ENCODE measurements around the gene CRACDL.

Gene CRACDL

GRCh38 chr2:98870516-98871158 lies 65.4 kb downstream of the CRACDL start:
- no peaks in the 10 kb centered on the region for H4K20me1 ChIP-seq (ENCODE audit: low read depth, low read length)
- H3K4me2 ChIP-seq (ENCODE audit: low read depth, low read length, poor library complexity, severe bottlenecking), result no peak overlapping the region
- no peaks in the 10 kb centered on the region for H3K9me3 ChIP-seq (ENCODE audit: insufficient read depth, low read length)
- H3K27me3 ChIP-seq (ENCODE audit: low read length), result no peaks in the 10 kb centered on the region
- TF ChIP-seq EZH2phosphoT487 (conservative IDR thresholded peaks at IDR 0.05; ENCODE audit: low read length), result no peak
- TF ChIP-seq CTCF (IDR thresholded peaks at IDR 0.05; ENCODE audit: insufficient read depth, low read length, poor library complexity, severe bottlenecking), result no peak
- H3K9me2 ChIP-seq (replicated peaks; ENCODE audit: insufficient read depth, low read length), result no peaks in the 10 kb centered on the region
- H3K9ac ChIP-seq (ENCODE audit: low read length), result no peak overlapping the region
- no peaks in the 10 kb centered on the region for H3K79me2 ChIP-seq (ENCODE audit: insufficient read depth, low read length)
- no peaks in the 10 kb centered on the region for H3F3A ChIP-seq (ENCODE audit: insufficient read depth)
- no peak overlapping the region for H2AFZ ChIP-seq (ENCODE audit: low read depth, low read length, severe bottlenecking)
- H3K4me3 ChIP-seq (ENCODE audit: insufficient read depth, low read length, poor library complexity, severe bottlenecking), result no peak overlapping the region
- H3K36me3 ChIP-seq (ENCODE audit: low read length), result no peaks in the 10 kb centered on the region
- no peak overlapping the region for H3K27ac ChIP-seq (ENCODE audit: low read depth, low read length)

DNA sequence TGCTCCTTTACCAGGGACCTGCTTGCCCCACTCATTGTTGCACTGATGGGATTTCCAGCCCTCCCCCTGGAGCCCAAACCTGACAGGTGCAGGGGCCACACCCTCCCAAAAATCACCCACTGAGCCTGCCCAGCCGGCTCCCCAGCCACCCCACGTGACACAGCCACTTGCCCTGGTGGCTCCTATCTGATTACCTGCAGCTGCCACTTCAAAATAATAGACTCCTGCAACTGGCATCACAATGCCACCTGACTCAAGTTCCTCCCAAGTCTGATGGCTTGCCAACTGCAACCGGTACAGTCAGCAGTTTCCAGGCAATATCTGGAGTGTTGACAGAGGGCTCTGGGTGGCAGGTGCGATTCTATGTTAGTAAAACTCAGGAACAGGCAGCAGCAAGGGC lies 66.2 kb downstream of the CRACDL start:
- no peak overlapping the region for H3K27ac ChIP-seq (ENCODE audit: low read depth, low read length)
- H3K9me3 ChIP-seq (ENCODE audit: insufficient read depth, low read length), result no peaks in the 10 kb centered on the region
- H2AFZ ChIP-seq (ENCODE audit: low read depth, low read length, severe bottlenecking), result no peak overlapping the region
- no peak overlapping the region for H3K4me2 ChIP-seq (ENCODE audit: low read depth, low read length, poor library complexity, severe bottlenecking)
- TF ChIP-seq CTCF (IDR thresholded peaks at IDR 0.05; ENCODE audit: insufficient read depth, low read length, poor library complexity, severe bottlenecking), result no peak
- no peak for TF ChIP-seq EZH2phosphoT487 (conservative IDR thresholded peaks at IDR 0.05; ENCODE audit: low read length)
- no peaks in the 10 kb centered on the region for H3K27me3 ChIP-seq (ENCODE audit: low read length)
- H3K4me3 ChIP-seq (ENCODE audit: insufficient read depth, low read length, poor library complexity, severe bottlenecking), result no peak overlapping the region
- H3F3A ChIP-seq (ENCODE audit: insufficient read depth), result no peaks in the 10 kb centered on the region
- no peaks in the 10 kb centered on the region for H4K20me1 ChIP-seq (ENCODE audit: low read depth, low read length)
- H3K9me2 ChIP-seq (replicated peaks; ENCODE audit: insufficient read depth, low read length), result no peaks in the 10 kb centered on the region
- H3K36me3 ChIP-seq (ENCODE audit: low read length), result no peaks in the 10 kb centered on the region
- H3K9ac ChIP-seq (ENCODE audit: low read length), result no peak overlapping the region
- H3K79me2 ChIP-seq (ENCODE audit: insufficient read depth, low read length), result no peaks in the 10 kb centered on the region

DNA sequence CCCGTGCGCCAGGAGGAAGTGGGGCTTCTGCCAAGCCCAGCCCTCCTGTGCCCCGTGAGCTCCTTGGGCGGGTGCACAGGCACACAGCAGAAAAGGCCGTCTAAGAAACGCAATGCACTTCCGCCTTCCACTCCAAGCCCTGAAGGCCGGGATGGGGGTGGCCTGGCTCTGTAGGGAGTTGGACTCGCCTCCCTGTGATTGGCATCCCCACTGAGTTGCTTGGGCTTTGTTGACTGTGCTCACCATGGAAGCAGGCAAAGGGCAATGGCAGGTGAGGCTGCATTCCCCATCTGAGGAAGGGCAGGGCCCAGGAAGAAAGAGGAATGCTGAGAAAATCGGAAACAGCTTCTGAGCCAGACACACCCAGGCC lies 66.8 kb downstream of the CRACDL start:
- Histone ChIP-seq H3K27ac (ENCODE audit: low read depth, low read length) (no peak overlapping the region), H2AFZ (ENCODE audit: low read depth, low read length, severe bottlenecking) (no peak overlapping the region), H3K27me3 (ENCODE audit: low read length) (no peaks in the 10 kb centered on the region), H4K20me1 (ENCODE audit: low read depth, low read length) (no peaks in the 10 kb centered on the region), H3K79me2 (ENCODE audit: insufficient read depth, low read length) (no peaks in the 10 kb centered on the region), H3K4me2 (ENCODE audit: low read depth, low read length, poor library complexity, severe bottlenecking) (no peak overlapping the region), H3K9me3 (ENCODE audit: insufficient read depth, low read length) (no peaks in the 10 kb centered on the region), H3K9ac (ENCODE audit: low read length) (no peak overlapping the region), H3F3A (ENCODE audit: insufficient read depth) (no peaks in the 10 kb centered on the region), H3K9me2 (replicated peaks; ENCODE audit: insufficient read depth, low read length) (no peaks in the 10 kb centered on the region), H3K36me3 (ENCODE audit: low read length) (no peaks in the 10 kb centered on the region), H3K4me3 (ENCODE audit: insufficient read depth, low read length, poor library complexity, severe bottlenecking) (no peak overlapping the region)
- TF ChIP-seq EZH2phosphoT487 (conservative IDR thresholded peaks at IDR 0.05; ENCODE audit: low read length) (no peak), CTCF (IDR thresholded peaks at IDR 0.05; ENCODE audit: insufficient read depth, low read length, poor library complexity, severe bottlenecking) (no peak)
